GM21447 (cell line): ENCODE measurements around the gene GRM8.
A peak's percentile ranks its signal among the peaks of the same experiment; 100 is the strongest.

Experiments
- ATAC-seq: cut with Tn5 transposase; IDR thresholded peaks from one replicate; pipeline ENCODE4 v1.9.1; 2021; ENCODE audit not compliant: unreplicated experiment

Gene GRM8

DNA sequence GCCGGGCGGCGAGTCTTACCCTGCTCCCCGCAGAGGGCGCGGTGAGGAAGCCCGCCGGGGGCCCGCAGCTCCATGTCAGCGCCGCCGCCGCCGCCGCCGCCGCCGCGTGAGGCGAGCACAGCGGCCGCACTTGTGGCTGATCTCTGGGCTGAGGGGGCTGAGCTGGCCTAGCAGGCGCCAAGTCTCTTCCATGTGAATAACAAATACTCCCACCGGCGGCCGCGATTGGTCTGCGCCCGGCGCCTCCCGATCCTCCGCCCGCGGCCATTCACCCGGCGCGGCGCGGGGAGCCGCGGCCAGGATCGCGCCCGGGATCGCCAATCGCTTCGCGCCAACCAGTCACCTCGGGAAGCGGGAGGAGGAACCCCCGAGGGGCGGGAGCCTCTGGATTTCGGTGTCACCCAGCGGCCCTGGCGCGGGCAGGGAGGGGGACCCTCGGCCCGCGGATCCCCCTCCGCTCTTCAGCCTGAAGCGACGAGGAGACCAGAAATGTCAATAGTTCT lies at the start of gene GRM8:
Gene GRM8, minus strand, starts transcription at position 164 of the 503 bp plus-strand sequence.
- no peak for ATAC-seq

DNA sequence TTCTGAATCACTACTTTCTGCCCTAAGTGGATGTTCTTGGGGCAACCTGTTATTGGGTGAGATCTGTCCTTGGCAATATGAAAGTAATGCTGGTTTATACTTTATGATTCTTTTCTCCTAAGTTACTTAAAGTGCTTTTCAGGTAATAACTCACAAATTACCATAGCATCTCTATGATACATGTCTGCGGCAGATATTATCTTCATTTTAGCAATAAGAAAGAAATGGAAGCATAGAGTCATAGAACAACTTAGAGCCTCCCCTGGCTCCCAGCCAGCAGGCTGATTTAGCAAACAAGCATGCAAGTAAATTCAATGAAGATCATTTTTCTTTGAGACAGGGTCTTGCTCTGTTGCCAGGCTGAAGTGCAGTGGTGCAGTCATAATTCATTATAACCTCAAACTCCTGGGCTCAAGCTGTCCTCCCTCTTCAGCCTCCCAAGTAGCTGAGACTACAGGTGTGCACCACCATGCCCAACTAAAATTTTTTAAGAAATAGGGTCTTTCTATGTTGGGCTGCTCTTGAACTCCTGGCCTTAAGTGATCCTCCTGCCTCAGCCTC lies 38.1 kb upstream of the GRM8 start:
- ATAC-seq: no peak

DNA sequence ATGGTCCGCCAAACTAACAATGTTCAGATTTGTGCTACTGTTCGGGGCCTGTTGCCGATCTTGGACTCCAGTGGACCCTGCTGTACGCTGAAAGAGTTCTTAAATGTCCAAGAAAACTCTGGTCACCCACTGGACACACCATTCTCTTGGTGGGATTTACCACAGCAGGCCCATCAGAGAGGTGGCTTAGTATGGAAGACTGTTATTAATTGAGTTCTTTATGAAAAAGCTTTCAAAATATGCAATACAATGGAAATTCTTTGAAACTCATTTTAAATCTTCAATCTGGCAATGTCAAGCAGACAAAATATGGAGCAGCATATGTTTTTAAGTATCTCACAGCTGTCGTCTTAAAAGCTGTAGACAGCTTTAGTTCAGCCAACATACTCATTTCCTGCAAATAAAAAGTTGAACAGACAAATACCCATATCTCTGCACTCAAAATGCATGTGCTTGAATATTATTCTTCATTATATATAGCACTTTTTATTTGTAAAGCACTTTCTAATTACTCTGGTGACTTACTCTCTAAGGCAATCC lies 37.4 kb upstream of the GRM8 start:
- no peak for ATAC-seq

DNA sequence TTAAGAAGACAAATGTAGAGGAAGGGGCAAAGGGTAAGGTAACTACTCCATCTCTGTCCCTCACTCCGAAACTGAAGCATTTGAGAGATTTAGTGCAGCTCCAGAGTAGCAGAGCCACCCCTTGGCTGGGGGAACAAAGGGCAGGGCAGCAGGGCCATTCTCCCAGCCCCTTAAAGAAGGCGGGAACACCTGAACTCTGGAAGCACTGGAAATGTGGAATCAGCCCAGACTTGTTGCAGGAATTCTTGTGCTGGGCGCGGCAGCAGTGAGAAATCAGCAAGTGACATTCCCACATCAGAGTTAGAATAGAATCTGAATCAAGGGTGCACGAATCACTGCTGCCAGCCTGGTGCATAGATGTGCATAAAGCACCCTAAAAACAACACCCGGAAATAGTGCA lies 34.4 kb upstream of the GRM8 start:
- no peak for ATAC-seq

DNA sequence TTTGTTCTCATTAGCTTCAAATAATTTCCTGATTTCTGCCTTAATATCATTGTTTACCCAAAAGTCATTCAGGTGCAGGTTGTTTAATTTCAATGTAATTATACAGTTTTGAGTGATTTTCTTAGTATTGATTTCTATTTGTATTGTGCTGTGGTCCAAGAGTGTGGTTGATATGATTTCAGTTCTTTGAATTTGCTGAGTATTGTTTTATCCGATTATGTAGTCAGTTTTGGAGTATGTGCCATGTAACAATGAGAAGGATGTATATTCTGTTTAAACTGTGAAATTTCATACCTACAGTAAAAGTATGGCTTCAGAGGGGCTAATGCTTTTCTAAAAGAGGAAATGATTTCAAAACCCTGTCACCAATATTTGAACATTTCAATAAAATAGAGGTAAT lies 17.4 kb upstream of the GRM8 start:
- no peak for ATAC-seq

GRCh38 chr7:127266047-127266446 lies 13.3 kb upstream of the GRM8 start:
- ATAC-seq: no peak

DNA sequence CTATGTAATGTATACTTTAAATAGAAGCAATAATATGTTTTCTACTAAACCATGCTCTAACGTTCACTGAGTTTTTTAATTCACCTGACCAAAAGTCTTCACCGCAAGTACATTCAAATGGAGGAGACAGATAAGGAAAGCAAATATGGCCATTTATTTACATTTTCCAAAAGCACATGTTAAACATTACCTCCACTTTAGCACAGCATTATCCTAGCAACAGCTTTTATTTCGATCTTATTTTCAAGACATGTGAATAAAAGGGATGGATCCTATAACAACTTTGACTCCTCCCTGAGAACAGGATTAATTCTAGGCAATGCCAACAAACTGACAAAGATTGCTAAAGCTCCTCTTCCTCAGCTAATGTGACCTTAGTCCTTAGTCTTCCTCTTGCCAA lies 11.5 kb upstream of the GRM8 start:
- ATAC-seq: no peak

DNA sequence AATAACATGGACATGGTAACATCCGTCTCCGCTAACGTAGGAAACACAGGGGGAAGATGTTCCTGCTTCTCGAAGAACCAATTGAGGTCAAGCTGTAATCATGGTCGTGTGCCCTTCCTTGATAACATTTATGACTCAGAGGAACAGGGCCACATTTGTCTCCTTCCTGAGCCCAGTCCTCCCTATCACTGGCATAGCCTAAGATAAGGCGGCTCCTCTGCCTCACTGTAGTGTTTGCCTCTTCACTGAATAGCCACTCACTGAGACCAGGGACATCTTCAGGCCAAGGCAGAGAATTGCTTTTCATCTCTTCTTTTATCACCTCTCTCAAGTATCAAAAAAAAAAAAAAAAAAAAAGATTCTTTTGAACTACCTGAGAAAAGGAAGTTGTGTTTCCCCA lies 5.4 kb upstream of the GRM8 start:
- no peak for ATAC-seq

- ATAC-seq: no peak
Observed at GRCh38 chr7:127257086-127257485, 4.3 kb upstream of the GRM8 start.

- no peak for ATAC-seq
Observed at GRCh38 chr7:127256041-127256725, 3.4 kb upstream of the GRM8 start.

DNA sequence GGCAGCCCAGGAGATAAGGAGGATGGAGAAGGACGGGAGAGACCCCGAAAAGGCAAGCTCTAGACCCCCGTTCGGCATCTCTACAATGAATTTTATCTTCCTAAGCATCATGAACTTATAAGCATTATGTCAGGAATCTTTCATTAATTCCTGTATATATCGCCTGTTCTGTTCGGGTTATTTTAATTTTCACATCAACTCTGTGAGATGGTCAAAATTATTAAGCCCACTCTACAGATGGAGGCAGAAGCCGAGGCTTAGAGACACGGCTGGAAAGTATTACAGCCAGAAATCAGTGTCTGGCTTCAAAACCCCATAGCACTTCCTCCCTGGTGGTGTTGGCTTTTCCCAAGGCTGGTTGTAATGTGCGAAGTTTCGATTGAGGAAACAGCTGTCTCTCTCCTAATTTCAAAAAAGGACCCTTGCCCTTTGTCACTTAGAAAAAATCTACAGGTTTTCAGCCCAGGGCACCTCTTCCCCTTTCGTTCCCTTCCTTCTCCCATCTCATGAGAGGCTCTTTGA lies 1.5 kb upstream of the GRM8 start:
- no peak for ATAC-seq

DNA sequence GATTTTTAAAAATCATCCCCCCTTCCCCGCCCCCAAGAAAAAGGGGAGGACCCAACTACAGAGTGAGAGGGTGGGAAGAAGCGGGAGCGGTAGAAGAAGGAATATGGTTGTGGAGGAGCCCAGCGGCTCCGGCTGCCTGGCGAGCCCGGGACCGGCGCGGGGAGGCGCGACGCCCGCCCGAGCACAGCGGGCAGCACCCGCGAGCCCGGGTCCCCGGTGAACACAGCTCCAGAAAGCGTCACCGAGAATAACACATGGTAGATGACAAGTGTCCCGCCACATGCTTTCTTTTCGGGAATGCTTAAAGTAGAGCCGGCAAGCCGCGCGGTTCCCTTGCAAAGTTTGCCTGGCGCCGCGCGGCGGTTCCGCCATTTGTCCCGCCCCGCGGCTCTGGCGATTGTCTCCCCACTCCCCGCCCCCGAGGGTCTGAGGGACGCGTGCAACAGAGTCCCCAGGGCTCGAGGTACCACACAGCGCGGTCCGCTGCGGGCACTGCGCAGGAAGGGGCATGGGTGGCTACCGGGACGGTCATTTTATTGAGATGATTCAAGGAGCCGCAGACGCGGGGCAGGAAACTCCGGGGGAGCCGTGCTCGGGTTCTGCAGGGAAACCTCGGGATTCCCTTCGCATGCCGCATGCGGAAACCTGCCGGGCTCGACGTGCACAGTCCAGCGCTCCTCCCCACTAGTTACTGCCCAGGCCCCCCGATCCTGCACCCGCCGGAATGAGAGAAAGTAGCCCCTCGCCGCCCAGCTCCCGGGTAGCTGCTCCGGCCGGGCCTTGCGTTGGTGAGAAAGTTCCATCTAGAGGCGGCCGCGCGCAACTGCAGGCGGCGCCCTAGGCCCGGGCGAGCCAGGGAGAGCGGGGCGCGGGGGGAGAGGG lies 781 bp upstream of the GRM8 start:
- peak; percentile 81 for ATAC-seq

DNA sequence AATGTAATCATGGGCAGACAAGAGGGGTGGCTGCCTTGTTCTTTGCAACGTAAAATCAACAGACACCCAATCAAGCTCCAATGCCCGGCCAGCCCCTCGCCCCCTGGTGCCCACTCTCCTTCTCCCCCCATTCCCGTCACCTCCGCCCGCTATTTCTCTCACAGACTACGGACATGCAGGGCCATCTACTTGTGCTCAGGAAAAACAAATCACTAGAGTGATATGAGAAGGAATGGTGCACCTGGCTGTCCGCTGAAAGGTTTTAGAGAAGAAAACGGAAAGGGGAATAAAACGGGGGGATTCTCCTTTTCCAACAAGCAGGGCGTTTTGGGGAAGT lies 396 bp downstream of the GRM8 start:
- ATAC-seq: no peak

GRCh38 chr7:127251465-127252376 lies 1.0 kb downstream of the GRM8 start:
- no peak for ATAC-seq

- ATAC-seq: no peak
Observed at GRCh38 chr7:127251036-127251464, 1.7 kb downstream of the GRM8 start.

GRCh38 chr7:127250312-127251035 lies 2.3 kb downstream of the GRM8 start:
- ATAC-seq: no peak

DNA sequence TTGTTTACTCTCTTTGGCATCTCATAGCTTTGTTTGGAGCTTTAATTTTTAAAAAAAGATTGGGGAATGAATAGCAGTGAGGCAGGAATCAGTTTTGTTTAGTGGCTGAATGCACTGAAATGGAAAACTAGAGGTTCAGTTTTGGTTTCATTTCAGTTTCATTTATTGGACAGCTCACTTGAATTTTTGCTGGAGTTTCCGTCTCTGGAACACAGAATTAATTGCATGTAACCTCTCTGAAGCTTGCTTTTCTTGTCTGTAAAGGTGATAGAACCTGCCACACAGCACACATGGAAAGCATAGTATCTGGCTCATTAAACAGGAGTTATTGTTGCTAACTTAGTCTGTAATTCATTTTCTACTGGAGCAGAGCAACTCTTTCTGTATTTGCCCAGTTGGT lies 7.1 kb downstream of the GRM8 start:
- no peak for ATAC-seq

DNA sequence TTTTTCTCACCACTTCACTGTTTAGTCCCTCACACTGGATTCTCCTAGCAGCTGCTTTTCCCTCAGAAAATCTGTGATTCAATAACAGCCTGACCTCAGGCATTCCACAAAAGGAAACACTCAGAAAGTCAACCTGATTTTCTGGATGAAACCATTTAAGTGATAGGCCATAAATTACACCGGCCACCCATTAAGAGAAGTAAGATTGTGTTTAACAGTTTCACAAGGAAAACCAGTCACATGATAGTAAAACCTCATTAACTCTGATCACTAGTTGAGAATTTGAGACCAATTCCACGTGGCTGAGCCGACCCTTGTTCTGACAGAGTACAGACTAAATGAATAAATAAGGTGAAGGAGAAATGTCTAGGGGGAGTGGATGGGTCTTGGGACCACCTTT lies 7.7 kb downstream of the GRM8 start:
- ATAC-seq: no peak

- no peak for ATAC-seq
Observed at GRCh38 chr7:127239814-127240213, 12.9 kb downstream of the GRM8 start.

- no peak for ATAC-seq
Observed at GRCh38 chr7:127233630-127234029, 19.1 kb downstream of the GRM8 start.
